ENCODE data around the gene MYO18A.

DNA sequence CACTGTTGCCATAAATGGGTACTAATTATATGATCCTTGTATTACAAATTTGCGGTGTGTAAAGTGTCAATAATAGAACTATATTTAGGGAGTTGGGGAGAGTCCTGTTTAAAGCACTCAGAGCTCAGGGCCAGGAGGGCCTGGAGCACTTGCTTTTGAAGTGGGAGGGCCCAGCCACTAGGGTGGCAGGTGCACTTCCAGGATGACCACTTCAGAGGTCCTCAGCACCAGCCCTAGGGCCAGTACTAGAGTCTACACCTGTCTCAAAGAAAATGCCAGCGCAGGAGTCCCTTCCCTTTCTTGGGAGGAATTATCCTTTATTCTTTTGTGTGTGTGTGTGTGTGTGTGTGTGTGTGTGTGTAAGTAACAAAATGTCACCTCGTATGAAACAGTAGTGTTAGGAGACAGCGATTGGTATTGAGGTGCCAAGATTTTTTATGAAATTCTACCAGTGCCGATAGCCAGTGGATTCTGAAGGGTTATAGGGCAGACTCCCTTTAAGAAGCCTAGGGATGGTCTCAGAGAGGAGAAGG, 31.9 kb downstream of the MYO18A start:
- TF ChIP-seq, protein P1, sequence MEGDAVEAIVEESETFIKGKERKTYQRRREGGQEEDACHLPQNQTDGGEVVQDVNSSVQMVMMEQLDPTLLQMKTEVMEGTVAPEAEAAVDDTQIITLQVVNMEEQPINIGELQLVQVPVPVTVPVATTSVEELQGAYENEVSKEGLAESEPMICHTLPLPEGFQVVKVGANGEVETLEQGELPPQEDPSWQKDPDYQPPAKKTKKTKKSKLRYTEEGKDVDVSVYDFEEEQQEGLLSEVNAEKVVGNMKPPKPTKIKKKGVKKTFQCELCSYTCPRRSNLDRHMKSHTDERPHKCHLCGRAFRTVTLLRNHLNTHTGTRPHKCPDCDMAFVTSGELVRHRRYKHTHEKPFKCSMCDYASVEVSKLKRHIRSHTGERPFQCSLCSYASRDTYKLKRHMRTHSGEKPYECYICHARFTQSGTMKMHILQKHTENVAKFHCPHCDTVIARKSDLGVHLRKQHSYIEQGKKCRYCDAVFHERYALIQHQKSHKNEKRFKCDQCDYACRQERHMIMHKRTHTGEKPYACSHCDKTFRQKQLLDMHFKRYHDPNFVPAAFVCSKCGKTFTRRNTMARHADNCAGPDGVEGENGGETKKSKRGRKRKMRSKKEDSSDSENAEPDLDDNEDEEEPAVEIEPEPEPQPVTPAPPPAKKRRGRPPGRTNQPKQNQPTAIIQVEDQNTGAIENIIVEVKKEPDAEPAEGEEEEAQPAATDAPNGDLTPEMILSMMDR (IDR thresholded peaks at IDR 0.05) = no peak
- TF ChIP-seq POLR2A (IDR thresholded peaks at IDR 0.05) = no peak
